ENCODE data around the gene POM121L2. TPM values are rescaled to one million over a fixed set of nuclear protein-coding genes. Genes with fewer than 3 reads are reported as not detected.
A peak's percentile ranks its signal among the peaks of the same experiment; 100 is the strongest.

The POM121L2 gene
- total and polyA plus RNA-seq, 9 of the 15 experiments (the other 6 are each of a cell fraction or from before 2014, with no cell fraction given) = 0.23 to 0.45 TPM; not detected in 7

DNA sequence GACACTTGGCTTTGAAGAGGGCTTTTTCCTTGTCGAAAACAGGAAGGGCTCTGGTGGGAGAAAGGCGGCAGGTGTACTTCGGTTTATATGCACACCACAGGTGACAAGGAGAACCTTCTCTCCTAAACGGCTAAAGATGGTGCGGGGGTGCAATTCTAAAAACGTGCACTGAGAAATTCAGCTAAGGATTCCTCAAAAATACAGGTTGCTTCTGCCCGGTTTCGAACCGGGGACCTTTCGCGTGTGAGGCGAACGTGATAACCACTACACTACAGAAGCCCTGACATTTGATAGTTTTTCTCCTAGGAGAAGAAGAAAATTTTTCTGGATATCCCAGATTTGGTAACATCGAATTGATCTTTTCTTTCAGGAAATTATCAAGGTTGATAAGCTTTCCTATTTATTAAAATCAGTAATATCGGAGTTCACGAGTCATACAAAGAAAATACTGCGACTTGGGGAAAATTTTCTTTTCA, 32.0 kb downstream of the POM121L2 start (continued):
- TF ChIP-seq, protein P1, sequence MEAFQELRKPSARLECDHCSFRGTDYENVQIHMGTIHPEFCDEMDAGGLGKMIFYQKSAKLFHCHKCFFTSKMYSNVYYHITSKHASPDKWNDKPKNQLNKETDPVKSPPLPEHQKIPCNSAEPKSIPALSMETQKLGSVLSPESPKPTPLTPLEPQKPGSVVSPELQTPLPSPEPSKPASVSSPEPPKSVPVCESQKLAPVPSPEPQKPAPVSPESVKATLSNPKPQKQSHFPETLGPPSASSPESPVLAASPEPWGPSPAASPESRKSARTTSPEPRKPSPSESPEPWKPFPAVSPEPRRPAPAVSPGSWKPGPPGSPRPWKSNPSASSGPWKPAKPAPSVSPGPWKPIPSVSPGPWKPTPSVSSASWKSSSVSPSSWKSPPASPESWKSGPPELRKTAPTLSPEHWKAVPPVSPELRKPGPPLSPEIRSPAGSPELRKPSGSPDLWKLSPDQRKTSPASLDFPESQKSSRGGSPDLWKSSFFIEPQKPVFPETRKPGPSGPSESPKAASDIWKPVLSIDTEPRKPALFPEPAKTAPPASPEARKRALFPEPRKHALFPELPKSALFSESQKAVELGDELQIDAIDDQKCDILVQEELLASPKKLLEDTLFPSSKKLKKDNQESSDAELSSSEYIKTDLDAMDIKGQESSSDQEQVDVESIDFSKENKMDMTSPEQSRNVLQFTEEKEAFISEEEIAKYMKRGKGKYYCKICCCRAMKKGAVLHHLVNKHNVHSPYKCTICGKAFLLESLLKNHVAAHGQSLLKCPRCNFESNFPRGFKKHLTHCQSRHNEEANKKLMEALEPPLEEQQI (IDR thresholded peaks at IDR 0.05) = peak; percentile 87; the same call in 1 of the 2 replicates
- TF ChIP-seq, protein P2, sequence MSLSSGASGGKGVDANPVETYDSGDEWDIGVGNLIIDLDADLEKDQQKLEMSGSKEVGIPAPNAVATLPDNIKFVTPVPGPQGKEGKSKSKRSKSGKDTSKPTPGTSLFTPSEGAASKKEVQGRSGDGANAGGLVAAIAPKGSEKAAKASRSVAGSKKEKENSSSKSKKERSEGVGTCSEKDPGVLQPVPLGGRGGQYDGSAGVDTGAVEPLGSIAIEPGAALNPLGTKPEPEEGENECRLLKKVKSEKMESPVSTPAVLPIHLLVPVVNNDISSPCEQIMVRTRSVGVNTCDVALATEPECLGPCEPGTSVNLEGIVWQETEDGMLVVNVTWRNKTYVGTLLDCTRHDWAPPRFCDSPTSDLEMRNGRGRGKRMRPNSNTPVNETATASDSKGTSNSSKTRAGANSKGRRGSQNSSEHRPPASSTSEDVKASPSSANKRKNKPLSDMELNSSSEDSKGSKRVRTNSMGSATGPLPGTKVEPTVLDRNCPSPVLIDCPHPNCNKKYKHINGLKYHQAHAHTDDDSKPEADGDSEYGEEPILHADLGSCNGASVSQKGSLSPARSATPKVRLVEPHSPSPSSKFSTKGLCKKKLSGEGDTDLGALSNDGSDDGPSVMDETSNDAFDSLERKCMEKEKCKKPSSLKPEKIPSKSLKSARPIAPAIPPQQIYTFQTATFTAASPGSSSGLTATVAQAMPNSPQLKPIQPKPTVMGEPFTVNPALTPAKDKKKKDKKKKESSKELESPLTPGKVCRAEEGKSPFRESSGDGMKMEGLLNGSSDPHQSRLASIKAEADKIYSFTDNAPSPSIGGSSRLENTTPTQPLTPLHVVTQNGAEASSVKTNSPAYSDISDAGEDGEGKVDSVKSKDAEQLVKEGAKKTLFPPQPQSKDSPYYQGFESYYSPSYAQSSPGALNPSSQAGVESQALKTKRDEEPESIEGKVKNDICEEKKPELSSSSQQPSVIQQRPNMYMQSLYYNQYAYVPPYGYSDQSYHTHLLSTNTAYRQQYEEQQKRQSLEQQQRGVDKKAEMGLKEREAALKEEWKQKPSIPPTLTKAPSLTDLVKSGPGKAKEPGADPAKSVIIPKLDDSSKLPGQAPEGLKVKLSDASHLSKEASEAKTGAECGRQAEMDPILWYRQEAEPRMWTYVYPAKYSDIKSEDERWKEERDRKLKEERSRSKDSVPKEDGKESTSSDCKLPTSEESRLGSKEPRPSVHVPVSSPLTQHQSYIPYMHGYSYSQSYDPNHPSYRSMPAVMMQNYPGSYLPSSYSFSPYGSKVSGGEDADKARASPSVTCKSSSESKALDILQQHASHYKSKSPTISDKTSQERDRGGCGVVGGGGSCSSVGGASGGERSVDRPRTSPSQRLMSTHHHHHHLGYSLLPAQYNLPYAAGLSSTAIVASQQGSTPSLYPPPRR (CRISPR knock-in tag; IDR thresholded peaks at IDR 0.05; ENCODE audit: borderline replicate concordance) = no peak
- TF ChIP-seq, protein P3, sequence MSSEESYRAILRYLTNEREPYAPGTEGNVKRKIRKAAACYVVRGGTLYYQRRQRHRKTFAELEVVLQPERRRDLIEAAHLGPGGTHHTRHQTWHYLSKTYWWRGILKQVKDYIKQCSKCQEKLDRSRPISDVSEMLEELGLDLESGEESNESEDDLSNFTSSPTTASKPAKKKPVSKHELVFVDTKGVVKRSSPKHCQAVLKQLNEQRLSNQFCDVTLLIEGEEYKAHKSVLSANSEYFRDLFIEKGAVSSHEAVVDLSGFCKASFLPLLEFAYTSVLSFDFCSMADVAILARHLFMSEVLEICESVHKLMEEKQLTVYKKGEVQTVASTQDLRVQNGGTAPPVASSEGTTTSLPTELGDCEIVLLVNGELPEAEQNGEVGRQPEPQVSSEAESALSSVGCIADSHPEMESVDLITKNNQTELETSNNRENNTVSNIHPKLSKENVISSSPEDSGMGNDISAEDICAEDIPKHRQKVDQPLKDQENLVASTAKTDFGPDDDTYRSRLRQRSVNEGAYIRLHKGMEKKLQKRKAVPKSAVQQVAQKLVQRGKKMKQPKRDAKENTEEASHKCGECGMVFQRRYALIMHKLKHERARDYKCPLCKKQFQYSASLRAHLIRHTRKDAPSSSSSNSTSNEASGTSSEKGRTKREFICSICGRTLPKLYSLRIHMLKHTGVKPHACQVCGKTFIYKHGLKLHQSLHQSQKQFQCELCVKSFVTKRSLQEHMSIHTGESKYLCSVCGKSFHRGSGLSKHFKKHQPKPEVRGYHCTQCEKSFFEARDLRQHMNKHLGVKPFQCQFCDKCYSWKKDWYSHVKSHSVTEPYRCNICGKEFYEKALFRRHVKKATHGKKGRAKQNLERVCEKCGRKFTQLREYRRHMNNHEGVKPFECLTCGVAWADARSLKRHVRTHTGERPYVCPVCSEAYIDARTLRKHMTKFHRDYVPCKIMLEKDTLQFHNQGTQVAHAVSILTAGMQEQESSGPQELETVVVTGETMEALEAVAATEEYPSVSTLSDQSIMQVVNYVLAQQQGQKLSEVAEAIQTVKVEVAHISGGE (CRISPR knock-in tag; IDR thresholded peaks at IDR 0.05) = peak in 1 of 3 experiments; percentile 78; a peak in 2 of 6 replicates
- TF ChIP-seq BDP1 (IDR thresholded peaks at IDR 0.05; ENCODE audit: insufficient read depth, insufficient read length) = peak; percentile 46
- no peak for TF ChIP-seq FOXP1 (CRISPR knock-in tag; IDR thresholded peaks at IDR 0.05)
- no peak; the same call in 1 of the 2 replicates for TF ChIP-seq KAT7 (CRISPR knock-in tag; IDR thresholded peaks at IDR 0.05; ENCODE audit: borderline replicate concordance)
- 0 out of 2 replicates have a peak, but pooled peaks have one; percentile 20 for TF ChIP-seq ZNF589 (CRISPR knock-in tag; IDR thresholded peaks at IDR 0.05; ENCODE audit: low read depth)
- 0 out of 2 replicates have a peak, but pooled peaks have one; percentile 8 for TF ChIP-seq SMARCA4 (IDR thresholded peaks at IDR 0.05)
- TF ChIP-seq MYNN (IDR thresholded peaks at IDR 0.05) = no peak
- TF ChIP-seq MYNN (CRISPR knock-in tag; IDR thresholded peaks at IDR 0.05) = no peak
- TF ChIP-seq ZNF764 (CRISPR knock-in tag; IDR thresholded peaks at IDR 0.05; ENCODE audit: low read depth) = peak; percentile 90
- TF ChIP-seq, protein P4, sequence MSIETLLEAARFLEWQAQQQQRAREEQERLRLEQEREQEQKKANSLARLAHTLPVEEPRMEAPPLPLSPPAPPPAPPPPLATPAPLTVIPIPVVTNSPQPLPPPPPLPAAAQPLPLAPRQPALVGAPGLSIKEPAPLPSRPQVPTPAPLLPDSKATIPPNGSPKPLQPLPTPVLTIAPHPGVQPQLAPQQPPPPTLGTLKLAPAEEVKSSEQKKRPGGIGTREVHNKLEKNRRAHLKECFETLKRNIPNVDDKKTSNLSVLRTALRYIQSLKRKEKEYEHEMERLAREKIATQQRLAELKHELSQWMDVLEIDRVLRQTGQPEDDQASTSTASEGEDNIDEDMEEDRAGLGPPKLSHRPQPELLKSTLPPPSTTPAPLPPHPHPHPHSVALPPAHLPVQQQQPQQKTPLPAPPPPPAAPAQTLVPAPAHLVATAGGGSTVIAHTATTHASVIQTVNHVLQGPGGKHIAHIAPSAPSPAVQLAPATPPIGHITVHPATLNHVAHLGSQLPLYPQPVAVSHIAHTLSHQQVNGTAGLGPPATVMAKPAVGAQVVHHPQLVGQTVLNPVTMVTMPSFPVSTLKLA (conservative IDR thresholded peaks at IDR 0.05) = peak; percentile 39 to 54; a peak in 3 of 4 replicates
- no peak for TF ChIP-seq NCOA1 (IDR thresholded peaks at IDR 0.05; ENCODE audit: low read depth)
